K562 (cell line): Measurements from ENCODE around the gene GPR35. TPM values are rescaled to one million over a fixed set of nuclear protein-coding genes. Genes with fewer than 3 reads are reported as not detected.
A peak's percentile ranks its signal among the peaks of the same experiment; 100 is the strongest.

Source experiments
- BCOR ChIP-seq: fragments of 450-650 bp; IDR thresholded peaks from 2 replicates; pipeline ENCODE4 v1.6.1; 2016
- CBX2 ChIP-seq: fragments of 200-600 bp; sonication (generic); IDR thresholded peaks from one replicate; pipeline ENCODE4 v1.6.1; 2012; ENCODE audit warnings: mild to moderate bottlenecking, low read length, inconsistent platforms; ENCODE audit not compliant: insufficient read depth, poor library complexity, severe bottlenecking
- CCNT2 ChIP-seq: IDR thresholded peaks from 2 replicates; pipeline ENCODE4 v1.6.1; 2011; ENCODE audit warnings: borderline replicate concordance, low read depth, mild to moderate bottlenecking, moderate library complexity, mixed read lengths, low read length; ENCODE audit not compliant: insufficient read length; ENCODE audit errors: extremely low read depth
- CEBPB ChIP-seq: fragments of 450-650 bp; IDR thresholded peaks from 2 replicates; pipeline ENCODE4 v1.6.1; 2016; ENCODE audit warnings: missing genetic modification characterization, missing compliant biosample characterization
- GATAD2B ChIP-seq: fragments of 450-650 bp; IDR thresholded peaks from 2 replicates; pipeline ENCODE4 v1.6.1; 2017; ENCODE audit warnings: mild to moderate bottlenecking, borderline replicate concordance
- MYBL2 ChIP-seq, 2 experiments: fragments of 450-650 bp in 1 of 2; sonication (generic) in 1 of 2; formaldehyde crosslinking in 1 of 2; IDR thresholded peaks; 2 replicates each; pipeline versions ENCODE4 v1.6.1 to v1.8.1; 2017 to 2022; ENCODE audit warnings: borderline replicate concordance in 1 of 2, inconsistent platforms in 1 of 2, low read depth in 1 of 2, mild to moderate bottlenecking in 1 of 2, missing genetic modification reagents in 1 of 2, moderate library complexity in 1 of 2
- SMARCE1 ChIP-seq: fragments of 450-650 bp; IDR thresholded peaks from 2 replicates; pipeline ENCODE4 v1.7.1; 2016; ENCODE audit warnings: mild to moderate bottlenecking
- SNIP1 ChIP-seq: fragments of 450-650 bp; IDR thresholded peaks from 2 replicates; pipeline ENCODE4 v1.7.1; 2017; ENCODE audit warnings: low read depth, mild to moderate bottlenecking
- STAT5A ChIP-seq: IDR thresholded peaks from 2 replicates; pipeline ENCODE4 v1.6.1; 2012; ENCODE audit warnings: low read length, inconsistent platforms, borderline replicate concordance
- TRIM28 ChIP-seq: fragments of 450-650 bp; IDR thresholded peaks from 2 replicates; pipeline ENCODE4 v1.6.1; 2017
- XRCC5 ChIP-seq: fragments of 200-400 bp; formaldehyde crosslinking; IDR thresholded peaks from 2 replicates; pipeline ENCODE4 v1.6.1; 2017; ENCODE audit warnings: low read depth, mild to moderate bottlenecking, low read length
- ZNF239 ChIP-seq: fragments of 250-450 bp; sonication (Bioruptor Pico); IDR thresholded peaks from 2 replicates; pipeline ENCODE4 v1.4.0; 2020; ENCODE audit warnings: mild to moderate bottlenecking
- ZNF644 ChIP-seq: fragments of 200-800 bp; sonication (Bioruptor generic); IDR thresholded peaks from 2 replicates; pipeline ENCODE4 v1.6.1; 2016; ENCODE audit warnings: low read depth, missing genetic modification characterization, missing compliant biosample characterization
- polyA plus RNA-seq, 8 experiments: library from polyadenylated mRNA; depleted of rRNA in 4 of 8; stranded (reverse) in 5 of 8; unstranded in 3 of 8; fragments of >200 nt; fragmentation: Nextera tagmentation in 2 of 8; fragmentation: Illumina TruSeq in 1 of 8; extraction: Ambion mirVana in 2 of 8; extraction: Trizol in 1 of 8; gene quantifications; 2 replicates each; pipeline versions ENCODE4 v1.2.1 to v1.2.3, GENCODE V29; 2011 to 2014; ENCODE audit warnings: inconsistent platforms in 1 of 8, missing spikeins in 1 of 8
- total RNA-seq, 7 experiments: library from RNA; depleted of rRNA in 6 of 7; stranded (reverse); fragments of >200 nt in 6 of 7; fragmentation: Illumina TruSeq in 2 of 7; extraction: Trizol in 2 of 7; gene quantifications; 2 replicates each; pipeline versions ENCODE4 v1.2.1 to v1.2.3, GENCODE V29; 2011 to 2021; ENCODE audit warnings: low replicate concordance in 1 of 7
- TF ChIP-seq, protein P1 (sequence below): fragments of 450-650 bp; IDR thresholded peaks from 2 replicates; pipeline ENCODE4 v1.6.1; 2017; ENCODE audit warnings: antibody characterized with exemption, mild to moderate bottlenecking
- TF ChIP-seq, protein P2 (sequence below): fragments of 250-450 bp; sonication (Bioruptor Pico); IDR thresholded peaks from 2 replicates; pipeline ENCODE4 v1.8.0; 2021; ENCODE audit warnings: moderate library complexity, mild to moderate bottlenecking, inconsistent platforms
- TF ChIP-seq, protein P3 (sequence below): fragments of 250-450 bp; sonication (Bioruptor Pico); IDR thresholded peaks from 2 replicates; pipeline ENCODE4 v1.4.0; 2020; ENCODE audit warnings: mild to moderate bottlenecking, moderate library complexity
- TF ChIP-seq, protein P4 (sequence below): fragments of 450-650 bp; IDR thresholded peaks from 2 replicates; pipeline ENCODE4 v1.6.1; 2016
- TF ChIP-seq, protein P5 (sequence below): sonication (generic); formaldehyde crosslinking; IDR thresholded peaks from 2 replicates; pipeline ENCODE4 v1.8.1; 2023; ENCODE audit warnings: mild to moderate bottlenecking, missing genetic modification reagents

The GPR35 gene
- total and polyA plus RNA-seq, 9 of the 15 experiments (the other 6 are each of a cell fraction or from before 2014, with no cell fraction given): 0.04 to 0.50 (median 0.29) TPM; not detected in 3

DNA sequence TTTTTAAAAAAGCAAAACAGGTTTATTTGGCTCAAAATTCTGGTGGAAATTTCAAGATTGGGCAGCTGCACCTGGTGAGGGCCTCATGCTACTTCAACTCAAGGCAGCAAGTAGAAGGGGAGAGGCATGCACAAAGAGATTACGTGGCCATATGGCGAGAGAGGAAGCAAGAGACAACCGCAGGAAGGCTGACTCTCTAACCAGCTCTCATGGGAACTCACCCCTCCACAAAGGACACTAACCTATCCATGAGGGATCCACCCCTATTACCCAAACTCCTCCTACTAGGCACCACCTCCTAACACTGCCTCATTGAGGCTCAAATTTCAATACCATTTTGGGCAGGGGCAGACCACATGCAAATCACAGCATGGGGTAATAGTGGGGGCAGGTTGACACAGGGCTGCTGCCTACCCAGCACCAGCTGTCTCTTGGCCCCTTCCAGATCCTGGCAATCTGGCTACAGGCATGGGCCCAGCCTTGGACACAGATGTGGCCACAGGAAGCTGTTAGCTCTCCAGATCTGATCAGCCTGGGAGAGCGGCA, 40.7 kb upstream of the GPR35 start (continued):
- TF ChIP-seq, protein P1, sequence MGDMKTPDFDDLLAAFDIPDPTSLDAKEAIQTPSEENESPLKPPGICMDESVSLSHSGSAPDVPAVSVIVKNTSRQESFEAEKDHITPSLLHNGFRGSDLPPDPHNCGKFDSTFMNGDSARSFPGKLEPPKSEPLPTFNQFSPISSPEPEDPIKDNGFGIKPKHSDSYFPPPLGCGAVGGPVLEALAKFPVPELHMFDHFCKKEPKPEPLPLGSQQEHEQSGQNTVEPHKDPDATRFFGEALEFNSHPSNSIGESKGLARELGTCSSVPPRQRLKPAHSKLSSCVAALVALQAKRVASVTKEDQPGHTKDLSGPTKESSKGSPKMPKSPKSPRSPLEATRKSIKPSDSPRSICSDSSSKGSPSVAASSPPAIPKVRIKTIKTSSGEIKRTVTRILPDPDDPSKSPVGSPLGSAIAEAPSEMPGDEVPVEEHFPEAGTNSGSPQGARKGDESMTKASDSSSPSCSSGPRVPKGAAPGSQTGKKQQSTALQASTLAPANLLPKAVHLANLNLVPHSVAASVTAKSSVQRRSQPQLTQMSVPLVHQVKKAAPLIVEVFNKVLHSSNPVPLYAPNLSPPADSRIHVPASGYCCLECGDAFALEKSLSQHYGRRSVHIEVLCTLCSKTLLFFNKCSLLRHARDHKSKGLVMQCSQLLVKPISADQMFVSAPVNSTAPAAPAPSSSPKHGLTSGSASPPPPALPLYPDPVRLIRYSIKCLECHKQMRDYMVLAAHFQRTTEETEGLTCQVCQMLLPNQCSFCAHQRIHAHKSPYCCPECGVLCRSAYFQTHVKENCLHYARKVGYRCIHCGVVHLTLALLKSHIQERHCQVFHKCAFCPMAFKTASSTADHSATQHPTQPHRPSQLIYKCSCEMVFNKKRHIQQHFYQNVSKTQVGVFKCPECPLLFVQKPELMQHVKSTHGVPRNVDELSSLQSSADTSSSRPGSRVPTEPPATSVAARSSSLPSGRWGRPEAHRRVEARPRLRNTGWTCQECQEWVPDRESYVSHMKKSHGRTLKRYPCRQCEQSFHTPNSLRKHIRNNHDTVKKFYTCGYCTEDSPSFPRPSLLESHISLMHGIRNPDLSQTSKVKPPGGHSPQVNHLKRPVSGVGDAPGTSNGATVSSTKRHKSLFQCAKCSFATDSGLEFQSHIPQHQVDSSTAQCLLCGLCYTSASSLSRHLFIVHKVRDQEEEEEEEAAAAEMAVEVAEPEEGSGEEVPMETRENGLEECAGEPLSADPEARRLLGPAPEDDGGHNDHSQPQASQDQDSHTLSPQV: peak; percentile 83; the same call in 1 of the 2 replicates
- TF ChIP-seq, protein P2, sequence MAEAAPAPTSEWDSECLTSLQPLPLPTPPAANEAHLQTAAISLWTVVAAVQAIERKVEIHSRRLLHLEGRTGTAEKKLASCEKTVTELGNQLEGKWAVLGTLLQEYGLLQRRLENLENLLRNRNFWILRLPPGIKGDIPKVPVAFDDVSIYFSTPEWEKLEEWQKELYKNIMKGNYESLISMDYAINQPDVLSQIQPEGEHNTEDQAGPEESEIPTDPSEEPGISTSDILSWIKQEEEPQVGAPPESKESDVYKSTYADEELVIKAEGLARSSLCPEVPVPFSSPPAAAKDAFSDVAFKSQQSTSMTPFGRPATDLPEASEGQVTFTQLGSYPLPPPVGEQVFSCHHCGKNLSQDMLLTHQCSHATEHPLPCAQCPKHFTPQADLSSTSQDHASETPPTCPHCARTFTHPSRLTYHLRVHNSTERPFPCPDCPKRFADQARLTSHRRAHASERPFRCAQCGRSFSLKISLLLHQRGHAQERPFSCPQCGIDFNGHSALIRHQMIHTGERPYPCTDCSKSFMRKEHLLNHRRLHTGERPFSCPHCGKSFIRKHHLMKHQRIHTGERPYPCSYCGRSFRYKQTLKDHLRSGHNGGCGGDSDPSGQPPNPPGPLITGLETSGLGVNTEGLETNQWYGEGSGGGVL: no peak
- TF ChIP-seq BCOR: no peak
- no peak for TF ChIP-seq GATAD2B
- TF ChIP-seq, protein P3, sequence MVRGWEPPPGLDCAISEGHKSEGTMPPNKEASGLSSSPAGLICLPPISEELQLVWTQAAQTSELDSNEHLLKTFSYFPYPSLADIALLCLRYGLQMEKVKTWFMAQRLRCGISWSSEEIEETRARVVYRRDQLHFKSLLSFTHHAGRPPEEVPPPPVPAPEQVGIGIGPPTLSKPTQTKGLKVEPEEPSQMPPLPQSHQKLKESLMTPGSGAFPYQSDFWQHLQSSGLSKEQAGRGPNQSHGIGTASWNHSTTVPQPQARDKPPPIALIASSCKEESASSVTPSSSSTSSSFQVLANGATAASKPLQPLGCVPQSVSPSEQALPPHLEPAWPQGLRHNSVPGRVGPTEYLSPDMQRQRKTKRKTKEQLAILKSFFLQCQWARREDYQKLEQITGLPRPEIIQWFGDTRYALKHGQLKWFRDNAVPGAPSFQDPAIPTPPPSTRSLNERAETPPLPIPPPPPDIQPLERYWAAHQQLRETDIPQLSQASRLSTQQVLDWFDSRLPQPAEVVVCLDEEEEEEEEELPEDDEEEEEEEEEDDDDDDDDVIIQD (CRISPR knock-in tag): no peak
- TF ChIP-seq STAT5A: no peak
- TF ChIP-seq, protein P4, sequence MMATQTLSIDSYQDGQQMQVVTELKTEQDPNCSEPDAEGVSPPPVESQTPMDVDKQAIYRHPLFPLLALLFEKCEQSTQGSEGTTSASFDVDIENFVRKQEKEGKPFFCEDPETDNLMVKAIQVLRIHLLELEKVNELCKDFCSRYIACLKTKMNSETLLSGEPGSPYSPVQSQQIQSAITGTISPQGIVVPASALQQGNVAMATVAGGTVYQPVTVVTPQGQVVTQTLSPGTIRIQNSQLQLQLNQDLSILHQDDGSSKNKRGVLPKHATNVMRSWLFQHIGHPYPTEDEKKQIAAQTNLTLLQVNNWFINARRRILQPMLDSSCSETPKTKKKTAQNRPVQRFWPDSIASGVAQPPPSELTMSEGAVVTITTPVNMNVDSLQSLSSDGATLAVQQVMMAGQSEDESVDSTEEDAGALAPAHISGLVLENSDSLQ: no peak
- TF ChIP-seq ZNF644 (tag): no peak
- no peak for TF ChIP-seq CBX2
- no peak for TF ChIP-seq TRIM28
- TF ChIP-seq, protein P5, sequence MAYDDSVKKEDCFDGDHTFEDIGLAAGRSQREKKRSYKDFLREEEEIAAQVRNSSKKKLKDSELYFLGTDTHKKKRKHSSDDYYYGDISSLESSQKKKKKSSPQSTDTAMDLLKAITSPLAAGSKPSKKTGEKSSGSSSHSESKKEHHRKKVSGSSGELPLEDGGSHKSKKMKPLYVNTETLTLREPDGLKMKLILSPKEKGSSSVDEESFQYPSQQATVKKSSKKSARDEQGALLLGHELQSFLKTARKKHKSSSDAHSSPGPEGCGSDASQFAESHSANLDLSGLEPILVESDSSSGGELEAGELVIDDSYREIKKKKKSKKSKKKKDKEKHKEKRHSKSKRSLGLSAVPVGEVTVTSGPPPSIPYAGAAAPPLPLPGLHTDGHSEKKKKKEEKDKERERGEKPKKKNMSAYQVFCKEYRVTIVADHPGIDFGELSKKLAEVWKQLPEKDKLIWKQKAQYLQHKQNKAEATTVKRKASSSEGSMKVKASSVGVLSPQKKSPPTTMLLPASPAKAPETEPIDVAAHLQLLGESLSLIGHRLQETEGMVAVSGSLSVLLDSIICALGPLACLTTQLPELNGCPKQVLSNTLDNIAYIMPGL (CRISPR knock-in tag): no peak
- no peak for TF ChIP-seq XRCC5
- peak; percentile 38; the same call in 1 of the 2 replicates for TF ChIP-seq CEBPB
- no peak for TF ChIP-seq CCNT2
- TF ChIP-seq MYBL2 (IDR thresholded peaks at IDR 0.05; ENCODE audit: low read depth): no peak
- no peak for TF ChIP-seq MYBL2 (CRISPR knock-in tag; IDR thresholded peaks at IDR 0.05; ENCODE audit: borderline replicate concordance)
- TF ChIP-seq ZNF239 (CRISPR knock-in tag): no peak
- TF ChIP-seq SMARCE1: no peak
- TF ChIP-seq SNIP1: no peak
